NCI-H345 treated with DMSO at 0.1 percent for 48 hours (cell line): Measurements from ENCODE around the gene THOC3.
"Not testable (repeated sequence)": the region's sequence is repeated elsewhere in the genome, so short reads cannot be mapped to it uniquely, and the experiment has no call there.

Experiments used
- DNase-seq: peaks from one replicate; lab custom pipeline; 2025; ENCODE audit not compliant: unreplicated experiment; lab: John Stamatoyannopoulos, UW

THOC3 gene

DNA sequence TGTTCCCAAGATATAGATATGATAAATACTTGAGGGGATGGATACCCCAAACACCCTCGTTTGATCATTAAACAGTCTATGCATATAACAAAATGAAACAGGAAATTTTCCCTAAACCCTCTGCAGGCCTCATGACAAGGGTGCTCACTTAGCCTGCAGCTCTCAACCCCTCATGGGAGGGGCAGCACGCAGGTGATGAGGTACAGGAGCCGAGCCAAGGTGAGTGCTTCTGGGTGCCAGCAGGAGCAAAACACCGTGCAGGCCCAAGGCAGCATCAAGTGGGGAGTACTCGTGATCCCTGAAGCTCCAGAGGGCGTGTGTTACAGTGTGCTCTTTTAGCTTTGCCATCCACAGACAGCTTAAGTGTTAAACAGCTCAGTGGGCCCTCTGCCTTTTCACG lies 24.9 kb downstream of the THOC3 start:
- DNase-seq = not testable (repeated sequence)

DNA sequence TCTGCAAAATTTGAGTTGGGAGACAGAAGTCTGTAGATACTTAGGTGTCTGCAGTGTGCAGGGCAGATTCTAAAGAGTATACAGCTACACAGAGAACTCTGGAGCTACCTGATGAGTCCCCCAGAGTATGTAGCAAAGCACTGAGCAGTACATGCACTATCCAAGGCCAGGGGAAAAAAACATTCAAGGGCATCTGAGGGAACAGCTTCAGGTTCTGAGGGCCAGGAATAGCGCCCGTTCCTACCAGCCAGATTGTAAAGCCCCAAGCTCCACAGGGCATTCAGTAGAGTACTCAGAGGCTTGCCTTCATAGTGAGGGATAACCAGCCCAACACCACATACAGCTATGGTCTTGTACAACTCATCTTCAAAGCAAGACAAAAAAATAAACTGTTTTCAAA lies 27.5 kb downstream of the THOC3 start:
- not testable (repeated sequence) for DNase-seq

- not testable (repeated sequence) for DNase-seq
Measured at GRCh38 chr5:175938489-175938888, 29.6 kb downstream of the THOC3 start.

GRCh38 chr5:175928752-175929151 lies 39.4 kb downstream of the THOC3 start:
- DNase-seq = not testable (repeated sequence)

- not testable (repeated sequence) for DNase-seq
Measured at GRCh38 chr5:175925106-175925505, 43.0 kb downstream of the THOC3 start.

DNA sequence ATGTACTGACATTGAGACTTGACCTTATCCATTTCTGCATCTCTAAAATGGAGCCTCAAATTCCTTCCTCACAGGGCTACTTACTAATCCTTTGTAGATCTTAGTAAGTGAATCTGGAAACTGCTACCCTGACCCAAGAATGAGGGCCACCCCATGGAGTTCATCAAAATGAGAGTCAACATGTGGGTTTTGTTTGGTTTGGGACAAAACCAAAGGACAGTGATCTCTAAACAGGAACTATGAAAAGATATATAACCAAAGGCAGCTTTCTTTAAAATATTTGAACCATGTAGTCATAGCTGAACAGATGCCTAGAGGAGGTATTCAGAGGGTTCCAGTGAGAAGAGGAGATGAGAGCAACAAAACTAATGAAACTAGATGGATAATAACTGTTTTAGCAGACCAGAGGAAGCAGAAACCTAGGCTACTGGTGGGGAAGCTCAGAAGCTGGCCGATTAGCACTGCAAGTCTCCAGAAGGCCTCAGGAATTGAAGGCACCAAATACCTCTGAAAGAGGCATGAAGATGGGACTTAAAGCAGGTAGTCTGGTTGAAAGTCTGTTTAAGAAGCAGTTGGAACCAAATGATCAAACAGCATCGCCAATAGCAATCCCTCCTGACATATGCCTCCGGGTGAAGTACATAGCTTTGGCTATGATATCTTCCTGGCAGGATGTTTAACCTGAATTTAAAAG lies 45.8 kb downstream of the THOC3 start:
- no peak for DNase-seq

- no peak for DNase-seq
Measured at GRCh38 chr5:175921061-175921730, 46.9 kb downstream of the THOC3 start.

DNA sequence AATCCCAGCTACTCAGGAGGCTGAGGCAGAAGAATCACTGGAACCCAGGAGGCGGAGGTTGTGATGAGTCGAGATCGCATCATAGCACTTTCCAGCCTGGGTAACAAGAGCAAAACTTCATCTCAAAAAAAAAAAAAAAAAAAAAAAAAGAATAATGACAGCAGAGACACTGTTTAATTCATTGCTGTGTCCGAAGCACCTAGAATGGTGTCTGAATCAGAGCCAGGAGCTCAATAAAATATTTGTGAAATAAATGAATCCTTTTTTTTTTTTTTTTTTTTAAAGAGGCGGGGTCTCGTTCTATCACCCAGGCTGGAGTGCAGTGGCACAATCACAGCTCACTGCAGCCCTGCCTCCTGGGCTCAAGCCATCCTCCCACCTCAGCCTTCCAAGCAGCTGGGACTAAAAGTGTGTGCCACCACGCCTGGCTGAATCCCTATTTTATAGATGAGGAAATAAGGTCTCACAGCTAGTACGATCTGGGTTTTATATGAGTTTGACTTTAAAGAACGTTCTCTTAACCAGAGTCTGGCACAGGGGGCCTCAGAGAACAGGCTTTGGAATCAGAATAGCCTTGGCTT lies 47.8 kb downstream of the THOC3 start:
- no peak for DNase-seq

- DNase-seq = not testable (repeated sequence)
Measured at GRCh38 chr5:175915066-175916037, 52.8 kb downstream of the THOC3 start.

DNA sequence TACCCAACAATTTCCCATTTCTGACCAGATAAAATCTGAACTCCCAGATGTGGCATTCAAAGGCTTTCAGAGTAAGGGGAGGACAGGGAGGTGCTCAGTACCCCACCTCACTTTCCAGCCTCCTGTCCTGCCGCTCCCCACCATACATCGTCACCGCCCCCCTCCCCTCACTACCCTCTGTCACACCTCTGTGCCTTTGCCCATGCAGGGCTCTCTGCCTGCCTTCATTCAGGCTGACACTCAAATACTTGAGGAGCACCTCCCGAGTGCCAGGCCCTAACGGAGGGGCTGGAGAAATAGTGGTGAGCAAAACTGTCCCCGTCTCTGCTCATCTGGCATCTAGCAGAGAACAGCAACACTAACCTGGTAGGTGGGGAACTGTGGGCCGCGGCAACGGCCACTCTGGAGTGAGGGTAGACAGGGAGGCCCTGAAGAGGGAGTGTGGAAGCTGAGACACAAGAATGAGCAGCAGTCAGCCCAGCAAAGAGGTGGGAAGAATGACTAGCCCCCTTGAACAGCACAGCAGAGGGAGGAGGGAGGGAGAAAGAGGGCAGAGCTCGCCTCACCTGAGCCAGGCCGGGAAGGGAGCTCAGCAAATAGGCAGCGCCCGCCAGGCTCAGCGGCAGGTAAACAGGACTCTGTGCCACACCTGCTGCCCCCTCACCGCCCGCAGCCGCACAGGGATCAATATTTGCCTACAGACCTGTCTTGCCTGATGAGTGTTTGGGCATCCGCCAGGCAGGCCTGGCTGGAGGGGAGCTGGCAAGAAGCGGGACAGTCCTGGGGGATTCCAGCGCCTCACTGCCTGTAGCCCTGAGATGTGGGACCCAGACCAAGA lies 54.1 kb downstream of the THOC3 start:
- DNase-seq = not testable (repeated sequence)

- not testable (repeated sequence) for DNase-seq
Measured at GRCh38 chr5:175910072-175910471, 58.0 kb downstream of the THOC3 start.
